H1 (cell line): ENCODE measurements around the gene BTBD1. TPM values are rescaled to one million over a fixed set of nuclear protein-coding genes. Genes with fewer than 3 reads are reported as not detected.

ENCODE experiments used
- EGR1 ChIP-seq: IDR thresholded peaks from 2 replicates; pipeline ENCODE4 v1.6.1; 2011; ENCODE audit warnings: low read depth, low read length, borderline replicate concordance
- MAFK ChIP-seq: IDR thresholded peaks from 2 replicates; pipeline ENCODE4 v1.6.1; 2012; ENCODE audit warnings: low read depth, mild to moderate bottlenecking, improper control_type of control experiment, low read length
- RXRA ChIP-seq: IDR thresholded peaks from 2 replicates; pipeline ENCODE4 v1.6.1; 2011; ENCODE audit warnings: low read depth, mild to moderate bottlenecking, low read length, moderate library complexity; ENCODE audit not compliant: insufficient read depth
- polyA plus RNA-seq, 7 experiments: library from polyadenylated mRNA; depleted of rRNA in 3 of 7; stranded (reverse) in 5 of 7; unstranded in 2 of 7; fragments of >200 nt in 5 of 7; fragments of 200-250 nt in 2 of 7; gene quantifications; 1 replicate in 5 of 7; 2 replicates in 1 of 7; 4 replicates in 1 of 7; pipeline versions ENCODE4 v1.2.1 to v1.2.3, GENCODE V29; 2011 to 2013; ENCODE audit warnings: missing spikeins in 2 of 7, mixed read lengths in 2 of 7
- total RNA-seq: library from RNA; stranded (reverse); fragmentation: NEBNext Ultra II Directional; extraction: Animal tissue kit (Norgen Biotek cat#: 25700); gene quantifications from 2 replicates; pipeline ENCODE4 v1.2.1, GENCODE V29; 2021
- TF ChIP-seq, protein P1 (sequence below): IDR thresholded peaks from 2 replicates; pipeline ENCODE4 v1.6.1; 2011; ENCODE audit warnings: low read depth, mild to moderate bottlenecking, low read length; ENCODE audit not compliant: insufficient read depth
- TF ChIP-seq, protein P2 (sequence below), 3 experiments: IDR thresholded peaks; 1 replicate in 2 of 3; 2 replicates in 1 of 3; pipeline versions ENCODE4 v1.5.1 to v1.6.1; 2011; ENCODE audit warnings: low read length in 3 of 3, mild to moderate bottlenecking in 3 of 3, inconsistent platforms in 2 of 3, low read depth in 1 of 3, moderate library complexity in 1 of 3; ENCODE audit not compliant: insufficient read depth in 1 of 3; ENCODE audit errors: control extremely low read depth in 1 of 3

Gene BTBD1
- total and polyA plus RNA-seq, 2 of the 8 experiments (the other 6 are each of a cell fraction or from before 2014, with no cell fraction given): 18.6 to 39.5 TPM

DNA sequence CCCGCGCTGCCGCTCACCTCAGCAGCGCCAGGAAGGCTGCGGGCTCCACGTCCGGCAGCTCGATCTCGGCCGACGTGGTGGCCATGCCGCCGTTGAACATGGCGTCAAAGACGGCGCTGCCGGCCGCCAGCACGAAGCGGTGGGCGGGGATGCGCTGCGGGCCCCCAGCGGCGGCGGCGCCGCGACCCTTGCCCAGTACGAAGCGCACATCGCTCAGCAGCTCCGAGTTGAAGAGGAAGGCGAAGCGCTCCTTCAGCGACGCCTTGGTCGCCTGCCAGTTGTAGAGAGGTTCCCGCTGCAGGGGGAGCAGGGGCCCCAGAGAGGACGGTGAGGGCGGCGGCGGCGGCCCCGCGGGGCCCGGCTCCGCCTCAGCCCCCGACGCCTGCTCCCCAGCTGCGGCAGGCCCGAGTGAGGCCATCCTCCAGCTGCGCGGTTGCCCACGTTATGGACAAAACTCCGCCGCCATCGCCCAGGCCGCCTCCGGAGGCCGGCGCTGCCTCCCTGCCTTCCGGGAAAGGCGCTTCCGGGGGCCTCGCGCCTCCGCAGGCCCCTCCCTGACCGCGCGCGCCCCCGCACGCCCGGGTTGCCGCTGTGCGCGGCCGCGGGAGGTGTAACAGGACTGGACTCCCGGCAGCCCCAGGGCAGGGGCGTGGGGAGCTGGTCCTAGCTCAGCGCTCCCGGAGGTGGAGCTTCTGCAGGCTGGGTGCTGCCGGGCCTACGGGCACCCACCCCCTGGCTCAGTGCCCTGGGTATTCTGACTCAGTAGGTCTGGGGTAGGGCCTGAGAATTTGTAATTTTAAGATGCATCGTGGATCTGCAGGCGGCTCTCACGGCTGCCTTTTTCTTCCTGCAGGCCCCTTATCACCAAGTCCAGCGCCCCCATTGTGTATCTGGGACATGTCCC, at the start of gene BTBD1 (continued):
- no peak for TF ChIP-seq RXRA
- peak; percentile 97 for TF ChIP-seq EGR1
- TF ChIP-seq, protein P1, sequence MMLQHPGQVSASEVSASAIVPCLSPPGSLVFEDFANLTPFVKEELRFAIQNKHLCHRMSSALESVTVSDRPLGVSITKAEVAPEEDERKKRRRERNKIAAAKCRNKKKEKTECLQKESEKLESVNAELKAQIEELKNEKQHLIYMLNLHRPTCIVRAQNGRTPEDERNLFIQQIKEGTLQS: no peak
- TF ChIP-seq, protein P2, sequence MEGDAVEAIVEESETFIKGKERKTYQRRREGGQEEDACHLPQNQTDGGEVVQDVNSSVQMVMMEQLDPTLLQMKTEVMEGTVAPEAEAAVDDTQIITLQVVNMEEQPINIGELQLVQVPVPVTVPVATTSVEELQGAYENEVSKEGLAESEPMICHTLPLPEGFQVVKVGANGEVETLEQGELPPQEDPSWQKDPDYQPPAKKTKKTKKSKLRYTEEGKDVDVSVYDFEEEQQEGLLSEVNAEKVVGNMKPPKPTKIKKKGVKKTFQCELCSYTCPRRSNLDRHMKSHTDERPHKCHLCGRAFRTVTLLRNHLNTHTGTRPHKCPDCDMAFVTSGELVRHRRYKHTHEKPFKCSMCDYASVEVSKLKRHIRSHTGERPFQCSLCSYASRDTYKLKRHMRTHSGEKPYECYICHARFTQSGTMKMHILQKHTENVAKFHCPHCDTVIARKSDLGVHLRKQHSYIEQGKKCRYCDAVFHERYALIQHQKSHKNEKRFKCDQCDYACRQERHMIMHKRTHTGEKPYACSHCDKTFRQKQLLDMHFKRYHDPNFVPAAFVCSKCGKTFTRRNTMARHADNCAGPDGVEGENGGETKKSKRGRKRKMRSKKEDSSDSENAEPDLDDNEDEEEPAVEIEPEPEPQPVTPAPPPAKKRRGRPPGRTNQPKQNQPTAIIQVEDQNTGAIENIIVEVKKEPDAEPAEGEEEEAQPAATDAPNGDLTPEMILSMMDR (IDR thresholded peaks at IDR 0.05; ENCODE audit: control extremely low read depth in 1 of 3, insufficient read depth in 1 of 3, low read depth in 1 of 3, low read length in 3 of 3): no peak
- TF ChIP-seq MAFK: no peak
